ENCODE data around the gene SYT3.
"Not testable (repeated sequence)": the region's sequence is repeated elsewhere in the genome, so short reads cannot be mapped to it uniquely, and the experiment has no call there.

SYT3 gene

GRCh38 chr19:50601407-50602088 is 38.1 kb downstream of the SYT3 start:
- DNase-seq = no peak

- DNase-seq = no peak
Observed at GRCh38 chr19:50599427-50599826, 40.3 kb downstream of the SYT3 start.

- DNase-seq = no peak
Observed at GRCh38 chr19:50590191-50590590, 49.5 kb downstream of the SYT3 start.

GRCh38 chr19:50581795-50582660 is 57.7 kb downstream of the SYT3 start:
- not testable (repeated sequence) for DNase-seq

- DNase-seq = no peak
Observed at GRCh38 chr19:50580970-50581634, 58.6 kb downstream of the SYT3 start.

- no peak for DNase-seq
Observed at GRCh38 chr19:50580240-50580639, 59.4 kb downstream of the SYT3 start.

- DNase-seq = not testable (repeated sequence)
Observed at GRCh38 chr19:50576769-50577168, 62.9 kb downstream of the SYT3 start.

GRCh38 chr19:50573741-50574461 is 65.8 kb downstream of the SYT3 start:
- DNase-seq = no peak
